ENCODE measurements around the gene ANXA4.
A peak's percentile ranks its signal among the peaks of the same experiment; 100 is the strongest.
"Not testable (repeated sequence)": the region's sequence is repeated elsewhere in the genome, so short reads cannot be mapped to it uniquely, and the experiment has no call there.

The ANXA4 gene

DNA sequence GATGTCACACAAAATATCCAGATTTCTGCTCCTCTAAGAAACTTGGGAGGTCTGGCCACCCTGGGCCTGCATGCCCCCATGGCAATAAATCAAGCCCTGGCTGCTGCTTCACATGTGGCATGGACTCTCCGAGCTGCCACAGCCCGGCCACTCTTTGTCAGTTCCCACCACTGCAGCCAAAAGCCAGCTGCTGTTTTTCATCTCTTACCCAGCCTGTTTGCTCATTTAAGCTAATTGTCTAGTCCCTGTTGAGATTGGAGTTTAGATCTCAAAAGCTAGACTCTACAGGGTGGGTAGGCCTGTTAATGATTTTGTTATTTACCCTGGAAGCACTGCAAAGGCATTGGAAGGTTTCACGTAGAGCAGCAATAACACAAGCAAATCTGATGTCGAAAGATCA, 20.9 kb upstream of the ANXA4 start:
- DNase-seq (ENCODE audit: low spot score), result no peak

DNA sequence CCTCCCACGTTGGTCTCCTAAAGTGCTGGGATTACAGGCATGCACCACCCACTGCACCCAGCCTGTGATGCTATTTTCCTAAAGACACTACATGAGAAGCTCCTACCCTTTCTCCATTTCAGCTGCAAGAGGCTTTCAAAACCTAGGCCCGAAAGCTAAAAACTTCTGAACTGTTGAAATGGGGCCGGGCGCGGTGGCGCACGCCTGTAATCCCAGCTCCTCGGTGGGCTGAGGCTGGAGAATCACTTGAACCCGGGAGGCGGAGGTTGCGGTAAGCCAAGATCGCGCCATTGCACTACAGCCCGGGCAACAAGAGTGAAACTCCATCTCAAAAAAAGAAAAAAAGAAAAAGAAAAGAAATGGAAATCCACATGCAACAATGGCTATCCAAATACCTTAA, 18.1 kb upstream of the ANXA4 start:
- no peak for DNase-seq (ENCODE audit: low spot score)

DNA sequence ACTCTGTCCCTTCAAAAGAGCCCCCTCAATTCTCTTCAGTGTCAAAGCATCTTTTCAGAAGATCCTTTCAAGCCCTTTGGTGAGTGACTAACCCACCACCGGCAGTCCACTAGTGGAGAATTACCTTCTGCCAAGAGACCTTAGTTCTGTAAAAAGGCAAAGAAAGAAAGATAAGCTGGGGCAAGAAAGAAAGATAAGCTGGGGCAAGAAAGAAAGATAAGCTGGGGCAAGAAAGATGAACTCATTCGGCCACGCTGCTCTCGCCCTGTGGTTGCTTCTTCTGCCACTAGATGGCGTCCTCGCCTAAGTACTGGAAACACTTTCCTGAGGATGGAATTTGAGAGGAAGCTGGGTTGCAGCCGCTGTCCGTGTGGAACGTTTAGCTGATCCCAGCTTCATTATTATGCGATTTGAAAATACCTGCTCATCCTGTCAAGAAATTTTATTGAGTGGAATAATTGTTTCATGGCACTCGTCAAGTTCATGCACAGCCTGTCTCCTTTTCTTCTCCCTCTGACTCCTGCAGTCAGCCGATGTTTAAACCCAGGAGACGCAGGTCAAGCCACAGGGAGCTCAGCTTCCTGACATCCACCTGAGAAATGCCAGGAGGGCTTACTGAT, 17.3 kb upstream of the ANXA4 start:
- peak; percentile 81 for DNase-seq (ENCODE audit: low spot score)

DNA sequence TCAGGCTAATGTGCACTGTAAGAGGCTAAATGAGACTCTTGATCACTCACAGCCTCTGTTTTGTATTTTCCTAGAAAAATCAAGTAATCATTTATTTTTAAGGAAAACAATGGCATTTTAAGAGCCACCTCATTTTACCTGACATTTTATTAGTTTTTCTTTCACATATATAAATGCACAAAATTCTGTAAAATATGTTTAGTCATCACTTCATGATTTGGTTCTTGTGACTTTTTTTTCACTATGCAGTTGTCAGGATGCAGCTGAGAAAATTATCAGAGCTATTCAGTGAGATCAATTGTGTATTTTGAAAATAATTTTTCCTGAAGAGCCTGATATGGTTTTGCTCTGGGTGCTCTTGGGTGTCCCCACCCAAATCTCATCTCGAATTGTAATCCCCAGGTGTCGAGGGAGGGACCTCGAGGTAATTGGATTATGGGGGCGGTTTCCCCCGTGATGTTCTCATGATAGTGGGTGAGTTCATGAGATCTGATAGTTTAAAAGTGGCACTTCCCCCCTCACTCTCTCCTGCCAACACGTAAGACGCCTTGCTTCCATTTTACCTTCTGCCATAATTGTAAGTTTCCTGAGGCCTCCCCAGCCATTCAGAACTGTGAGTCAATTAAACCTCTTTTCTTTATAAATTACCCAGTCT, 16.1 kb upstream of the ANXA4 start:
- DNase-seq (ENCODE audit: low spot score), result no peak

DNA sequence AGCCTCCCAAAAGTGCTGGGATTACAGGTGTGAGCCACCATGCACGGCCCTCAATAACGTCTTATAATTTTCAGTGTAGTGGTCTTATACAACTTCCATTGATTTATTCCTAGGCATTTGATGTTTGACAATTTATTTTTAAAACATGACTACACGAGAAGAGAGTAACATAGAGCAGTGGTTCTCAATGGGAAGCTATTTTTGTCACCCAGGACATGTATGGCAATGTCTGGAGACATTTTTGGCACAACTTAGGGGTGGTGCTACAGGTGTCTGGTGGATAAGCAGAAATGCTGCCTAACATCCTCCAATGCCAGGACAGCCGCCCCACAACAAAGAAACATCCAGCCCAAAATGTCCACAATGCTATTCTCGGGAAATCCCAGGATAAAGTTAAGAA, 12.7 kb upstream of the ANXA4 start:
- DNase-seq (ENCODE audit: low spot score), result no peak

DNA sequence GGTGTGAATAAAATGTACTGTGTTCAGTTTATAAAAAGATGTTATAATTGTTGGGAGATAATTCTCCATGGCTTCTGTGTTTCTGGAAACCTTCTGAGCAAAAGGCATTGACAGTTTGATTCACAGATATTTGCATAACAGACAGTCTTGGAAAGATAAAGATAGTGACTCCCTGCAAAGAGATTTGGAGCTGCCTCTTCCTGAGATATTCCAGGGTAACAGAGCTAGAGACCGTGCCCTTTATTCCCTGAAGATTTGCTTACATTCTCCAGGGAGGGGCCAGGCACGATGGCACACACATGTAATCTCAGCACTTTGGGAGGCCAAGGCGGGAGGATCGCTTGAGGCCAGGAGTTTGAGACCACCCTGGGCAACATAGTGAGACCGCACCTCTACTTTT, 12.2 kb upstream of the ANXA4 start:
- no peak for DNase-seq (ENCODE audit: low spot score)

DNA sequence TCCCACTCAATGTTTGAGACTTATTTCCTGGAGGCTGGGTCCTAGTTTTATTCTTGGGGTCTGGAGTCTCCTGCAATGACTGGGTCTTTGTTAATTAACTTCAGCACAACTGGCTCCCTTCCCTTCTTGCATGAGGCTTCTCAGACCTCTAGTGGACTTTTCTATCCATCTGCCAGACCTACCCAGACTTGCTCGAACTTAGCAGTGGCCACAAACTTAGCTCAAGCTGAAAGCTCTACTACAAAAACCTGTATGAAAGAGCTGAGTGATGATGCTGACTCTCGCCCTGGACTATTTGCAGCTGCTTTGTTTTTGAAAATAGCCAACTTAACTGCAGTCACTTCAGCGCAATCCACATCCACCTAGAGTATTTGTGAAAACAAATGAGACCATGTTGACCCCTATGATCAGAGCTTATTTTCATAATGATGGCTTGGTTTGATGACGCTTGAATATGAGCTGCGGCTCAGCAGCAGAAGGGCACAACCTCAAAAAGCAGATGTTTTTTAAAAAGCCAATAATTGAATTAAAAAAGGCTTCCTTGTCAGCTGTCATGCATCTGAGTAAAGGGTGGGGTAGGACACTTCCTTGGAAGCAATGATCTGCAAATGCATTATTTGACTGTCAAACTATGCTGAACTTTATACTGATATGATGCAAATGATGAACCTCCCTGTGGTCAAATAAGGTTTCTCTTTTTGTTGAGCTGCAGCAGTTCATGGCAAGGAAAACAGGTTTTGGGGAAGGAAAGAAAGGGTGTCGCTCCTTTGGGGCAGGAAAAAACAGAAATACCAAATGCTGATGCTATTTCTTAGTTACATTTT, 10.6 kb upstream of the ANXA4 start:
- no peak for DNase-seq (ENCODE audit: low spot score)

DNA sequence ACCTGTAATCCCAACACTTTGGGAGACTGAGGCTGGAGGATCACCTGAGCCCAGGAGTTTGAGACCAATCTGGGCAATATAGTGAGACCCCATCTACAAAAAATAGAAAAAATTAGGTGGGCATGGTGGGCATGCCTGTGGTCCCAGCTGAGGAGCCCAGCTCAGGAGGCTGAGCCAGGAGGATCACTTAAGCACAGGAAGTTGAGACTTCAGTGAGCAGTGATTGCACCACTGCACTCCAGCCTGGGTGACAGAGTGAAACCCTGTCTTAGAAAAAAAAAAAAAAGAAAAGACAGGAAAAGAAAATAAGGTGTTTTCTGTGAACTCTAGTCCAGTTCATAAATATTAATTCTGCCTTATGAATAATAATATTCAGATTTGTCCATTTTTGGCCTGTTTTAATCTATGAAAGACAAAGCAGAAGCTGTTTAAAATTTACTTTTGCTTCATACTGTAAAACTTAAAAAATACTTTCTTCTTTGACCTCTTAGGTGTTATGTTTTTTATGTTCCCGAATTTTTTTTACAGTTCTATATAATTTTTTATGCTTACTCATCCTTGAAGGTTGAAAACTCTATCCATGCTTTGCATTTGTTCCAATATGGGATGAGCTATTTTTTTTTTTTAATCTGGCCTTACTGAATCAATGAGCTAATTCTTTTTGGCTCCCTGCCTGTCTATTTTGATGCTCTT, 8.4 kb upstream of the ANXA4 start:
- DNase-seq (ENCODE audit: low spot score), result no peak

DNA sequence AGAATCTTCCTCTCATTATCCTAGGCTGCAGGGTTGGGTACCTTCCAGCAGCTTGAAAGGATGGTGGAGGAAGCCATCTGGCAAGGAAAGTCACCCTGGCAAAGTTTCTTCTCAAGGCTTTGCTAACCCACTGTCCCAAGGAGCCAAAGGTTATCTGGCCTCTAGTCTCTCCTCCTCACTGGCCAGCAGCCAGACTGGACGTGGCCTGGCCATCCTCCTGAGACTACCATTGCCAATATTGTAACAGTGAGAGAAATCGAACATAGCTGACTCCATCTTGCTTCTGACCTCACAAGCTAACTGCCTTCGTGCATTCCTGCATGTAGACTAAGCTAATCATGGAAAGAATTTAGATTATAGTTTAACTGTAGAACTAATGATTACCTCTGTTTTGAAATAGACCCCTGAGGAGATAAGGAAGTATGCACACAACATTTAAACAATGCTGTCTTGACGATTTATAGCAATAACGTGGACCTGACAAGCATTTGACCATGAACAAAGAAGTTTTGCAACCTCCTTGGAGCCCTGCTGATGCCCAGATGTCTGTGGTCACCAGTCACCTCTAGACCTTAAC, 7.8 kb upstream of the ANXA4 start:
- DNase-seq (ENCODE audit: low spot score), result no peak

DNA sequence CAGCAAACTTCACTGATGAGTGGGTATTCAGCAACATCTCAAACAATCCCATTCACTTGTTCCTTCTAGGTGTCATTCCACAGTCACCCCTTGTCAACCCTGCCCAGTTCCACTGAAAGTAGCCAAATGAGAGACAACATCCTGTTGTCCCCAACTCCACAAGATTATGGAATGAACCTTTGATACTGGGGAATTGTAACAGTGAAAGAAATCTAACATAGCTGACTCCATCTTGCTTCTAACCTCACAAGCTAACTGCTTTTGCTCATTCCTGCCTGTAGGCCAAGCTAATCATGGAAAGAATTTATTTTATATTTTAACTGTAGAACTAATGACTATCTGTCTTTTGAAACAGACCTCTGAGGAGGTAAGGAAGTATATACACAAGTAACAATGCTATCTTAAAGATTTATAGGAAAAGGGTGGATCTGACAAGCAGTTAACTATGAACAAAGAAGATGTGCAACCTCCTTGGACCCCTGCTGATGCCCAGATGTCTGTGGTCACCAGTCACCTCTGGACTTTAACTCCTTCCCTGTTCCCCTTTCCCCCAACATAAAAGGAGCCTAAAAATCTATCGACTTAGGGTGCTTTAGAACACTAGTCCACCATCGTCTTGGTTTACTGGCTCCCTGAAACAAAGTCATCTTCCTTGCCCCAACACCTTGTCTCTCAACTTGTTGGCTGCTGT, 6.9 kb upstream of the ANXA4 start:
- no peak for DNase-seq (ENCODE audit: low spot score)

DNA sequence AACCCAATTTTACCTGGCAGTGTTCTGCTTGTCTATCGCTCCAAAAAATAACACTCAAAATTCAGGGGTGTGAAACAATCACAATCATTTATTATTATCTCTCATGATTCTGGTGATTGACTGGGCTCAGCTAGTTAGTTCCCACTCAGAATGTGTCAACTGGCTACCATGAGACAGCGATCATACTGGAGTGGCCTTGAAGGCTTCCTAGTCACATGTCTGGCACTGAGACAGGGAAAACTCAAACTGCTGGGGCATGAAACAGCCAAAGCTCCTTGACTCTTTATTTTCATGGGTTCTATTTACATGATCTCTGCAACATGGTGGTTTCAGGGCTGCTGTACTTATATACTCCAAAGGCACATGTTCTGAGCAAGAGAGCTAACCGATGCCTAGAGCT, 6.2 kb upstream of the ANXA4 start:
- no peak for DNase-seq (ENCODE audit: low spot score)

DNA sequence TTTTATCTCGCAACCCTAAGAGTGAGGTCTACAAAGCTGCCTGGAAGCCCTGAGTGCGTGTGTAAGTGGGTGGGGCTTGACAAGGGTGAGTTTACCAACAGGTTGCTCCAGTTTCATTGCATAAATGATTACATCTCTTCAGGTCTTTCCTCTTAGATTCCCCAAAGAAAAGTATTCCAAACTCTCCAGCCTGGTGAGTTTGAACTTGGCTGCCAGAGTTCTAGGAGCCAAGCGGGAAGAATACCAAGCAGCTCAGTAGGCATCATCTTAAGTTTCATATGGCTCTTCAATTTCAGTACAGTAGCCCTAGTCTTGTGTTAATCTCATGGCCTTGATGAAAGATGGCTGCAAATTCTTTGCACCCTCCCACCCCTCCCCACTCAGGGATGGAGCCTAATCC, 3.8 kb upstream of the ANXA4 start:
- DNase-seq (ENCODE audit: low spot score), result not testable (repeated sequence)

DNA sequence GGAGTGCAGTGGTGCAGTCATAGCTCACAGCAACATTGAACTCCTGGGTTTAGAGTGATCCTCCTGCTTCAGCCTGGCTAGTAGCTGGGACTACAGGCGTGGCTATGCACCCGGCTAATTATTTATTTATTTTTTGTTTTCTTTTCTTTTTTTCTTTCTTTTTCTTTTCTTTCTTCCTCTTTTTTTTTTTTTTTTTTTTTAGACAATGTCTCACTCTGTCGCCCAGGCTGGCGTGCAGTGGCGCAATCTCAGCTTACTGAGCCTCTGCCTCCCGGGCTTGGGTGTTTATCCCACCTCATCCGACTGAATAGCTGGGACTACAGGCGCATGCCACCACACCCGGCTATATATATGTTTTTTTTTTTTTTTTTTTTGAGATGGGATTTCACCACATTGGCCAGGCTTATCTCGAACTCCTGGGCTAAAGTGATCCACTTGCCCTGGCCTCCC, 1.4 kb upstream of the ANXA4 start:
- no peak for DNase-seq (ENCODE audit: low spot score)

DNA sequence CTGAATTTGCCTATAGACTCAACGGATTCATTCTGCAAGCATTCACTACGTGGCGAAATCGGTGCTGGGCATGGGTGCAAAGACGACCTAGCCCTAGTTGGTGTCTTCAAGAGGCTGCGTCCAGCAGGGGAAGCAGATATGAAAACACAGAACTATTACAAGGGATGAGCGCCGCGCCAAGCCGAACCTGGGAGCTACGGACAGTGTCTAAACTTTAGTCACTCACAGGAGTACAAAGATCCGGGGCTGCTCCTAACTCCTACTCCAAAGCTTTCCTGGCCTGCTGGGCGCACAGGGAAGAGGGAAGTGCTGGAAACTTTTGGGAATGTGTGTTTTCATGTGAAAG, 732 bp upstream of the ANXA4 start:
- no peak for DNase-seq (ENCODE audit: low spot score)

DNA sequence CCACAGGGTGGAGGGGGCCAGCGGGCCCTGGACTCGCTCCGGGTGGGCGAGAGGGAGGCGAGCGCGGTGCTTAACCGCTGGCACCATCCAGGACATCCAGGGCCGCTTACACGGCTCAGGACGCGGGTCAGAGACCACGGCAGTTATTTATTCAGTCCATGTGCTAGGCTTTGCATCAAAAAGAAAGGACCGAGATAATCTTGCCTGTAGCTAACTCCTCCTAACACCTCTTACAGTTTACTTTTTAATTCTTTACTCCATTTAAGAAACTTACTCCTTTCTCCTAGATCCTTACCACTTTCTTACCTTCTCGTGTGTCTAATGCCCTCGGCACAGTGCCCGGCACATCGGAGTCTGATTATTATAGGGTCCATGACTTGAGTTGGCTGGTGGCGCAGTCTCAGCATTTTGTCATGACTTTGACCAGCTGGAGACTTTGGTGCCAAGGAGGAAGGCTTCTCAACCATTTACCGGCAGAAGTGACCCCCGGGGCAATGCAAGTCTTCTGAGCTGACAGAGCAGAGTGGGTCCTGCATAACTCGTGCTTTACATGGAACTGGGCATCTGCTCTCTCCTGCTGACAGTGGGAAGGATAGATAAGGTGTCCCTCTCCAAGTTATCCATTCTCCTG, 503 bp downstream of the ANXA4 start:
- no peak for DNase-seq (ENCODE audit: low spot score)

DNA sequence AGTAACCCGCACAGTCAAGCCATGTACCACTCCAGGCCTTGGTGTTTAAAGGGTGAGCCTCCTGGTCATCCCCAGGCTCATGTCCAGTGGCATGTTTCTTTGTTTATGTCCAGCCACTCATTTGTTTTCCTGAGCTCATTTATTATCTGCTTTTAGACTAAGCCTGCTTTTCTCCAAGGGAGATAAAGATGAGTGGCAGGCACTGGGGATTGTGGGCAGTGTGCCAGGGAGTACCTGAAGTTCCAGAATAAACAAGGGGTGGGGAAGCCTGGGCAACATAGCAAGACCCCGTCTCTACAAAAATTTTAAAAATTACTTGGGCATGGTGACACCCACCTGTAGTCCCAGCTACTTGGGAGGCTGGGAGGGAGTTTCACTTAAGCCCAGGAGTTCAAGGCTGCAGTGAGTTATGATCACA, 1.9 kb downstream of the ANXA4 start:
- no peak for DNase-seq (ENCODE audit: low spot score)

DNA sequence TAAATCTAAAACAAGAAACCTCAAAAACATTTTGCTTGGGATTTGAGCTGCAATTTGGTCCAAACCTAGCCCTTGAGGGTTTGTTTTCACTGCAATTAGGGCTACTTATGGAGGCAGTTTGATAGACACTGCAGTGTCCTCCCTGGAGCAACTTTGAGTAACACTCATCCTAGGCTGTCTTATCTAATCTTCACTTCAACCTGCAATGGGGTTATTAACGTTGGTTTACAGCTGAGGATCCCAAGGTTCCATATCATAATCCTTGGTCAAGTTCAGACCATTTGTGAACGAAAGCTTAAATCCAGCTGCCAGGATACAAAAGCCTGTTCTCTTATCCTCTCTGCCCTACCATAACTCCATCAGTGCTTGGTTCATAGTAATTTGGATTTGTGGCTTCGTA, 2.5 kb downstream of the ANXA4 start:
- DNase-seq (ENCODE audit: low spot score), result no peak

DNA sequence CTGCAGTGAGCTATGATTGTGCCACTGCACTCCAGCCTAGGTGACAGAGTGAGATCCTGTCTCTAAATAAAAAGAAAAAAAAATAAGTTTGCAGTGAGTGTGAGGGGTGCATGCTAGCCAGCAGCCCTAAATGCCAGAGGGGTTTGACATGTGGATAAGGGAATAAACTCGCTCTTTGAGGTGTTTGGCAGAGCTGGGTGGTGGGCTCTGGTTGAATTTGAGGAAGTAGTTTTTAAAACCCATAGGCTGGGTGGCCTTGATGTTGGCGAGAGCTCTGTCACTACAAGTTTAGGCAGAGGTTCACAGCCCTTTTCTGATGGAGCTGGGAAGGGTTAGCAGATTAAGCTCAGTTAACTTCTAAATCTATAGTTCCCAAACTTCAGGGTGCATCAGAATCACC, 3.1 kb downstream of the ANXA4 start:
- no peak for DNase-seq (ENCODE audit: low spot score)

DNA sequence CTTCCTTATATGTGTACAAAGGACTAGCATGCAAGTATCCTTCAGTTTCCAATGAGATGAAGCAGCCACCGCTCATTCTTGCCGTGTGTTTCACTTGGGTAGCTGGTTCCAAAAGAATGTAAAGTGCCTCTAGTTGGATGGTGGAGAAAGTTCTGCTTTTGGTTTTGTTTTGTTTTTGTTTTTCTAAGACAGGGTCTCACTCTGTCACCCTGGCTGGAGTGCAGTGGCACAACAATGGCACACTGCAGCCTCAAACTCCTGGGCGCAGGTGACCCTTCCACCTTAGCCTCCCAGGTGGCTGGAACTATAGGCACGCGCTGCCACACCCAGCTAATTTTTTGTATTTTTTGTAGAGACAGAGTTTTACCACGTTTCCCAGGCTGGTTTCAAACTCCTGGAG, 8.3 kb downstream of the ANXA4 start:
- DNase-seq (ENCODE audit: low spot score), result no peak

DNA sequence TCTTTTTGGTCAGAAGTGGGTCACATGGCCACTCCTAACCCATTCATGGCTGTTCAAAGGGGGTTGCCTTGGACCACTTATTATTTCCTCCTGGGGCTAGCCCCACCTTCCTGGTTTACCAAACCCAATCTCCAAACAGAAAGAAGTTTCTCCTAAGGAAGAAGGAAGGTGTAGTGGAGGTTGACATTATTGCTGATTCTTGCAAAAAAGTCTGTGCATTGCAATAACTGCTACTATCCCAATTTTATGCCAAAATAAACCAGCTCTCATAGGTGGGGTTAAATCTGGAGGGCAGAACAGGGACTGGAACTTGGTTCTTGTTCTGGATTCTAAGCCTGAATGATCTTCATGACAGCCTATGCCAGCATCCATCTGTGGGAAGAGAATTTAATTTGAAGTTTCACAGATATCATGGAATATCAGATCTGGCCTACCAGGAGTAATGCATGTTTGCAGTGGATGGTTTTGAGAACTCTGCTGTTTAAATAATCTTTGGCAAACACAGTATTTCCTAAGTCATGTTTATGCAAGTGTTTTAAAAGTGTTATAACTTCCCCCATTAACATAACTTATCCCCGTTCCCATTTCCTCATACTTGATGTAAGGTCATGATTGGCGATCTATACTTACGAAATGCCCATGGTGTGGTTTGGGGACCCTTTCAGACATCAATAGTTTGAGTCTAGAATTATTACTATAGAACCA, 11.9 kb downstream of the ANXA4 start:
- no peak for DNase-seq (ENCODE audit: low spot score)

DNA sequence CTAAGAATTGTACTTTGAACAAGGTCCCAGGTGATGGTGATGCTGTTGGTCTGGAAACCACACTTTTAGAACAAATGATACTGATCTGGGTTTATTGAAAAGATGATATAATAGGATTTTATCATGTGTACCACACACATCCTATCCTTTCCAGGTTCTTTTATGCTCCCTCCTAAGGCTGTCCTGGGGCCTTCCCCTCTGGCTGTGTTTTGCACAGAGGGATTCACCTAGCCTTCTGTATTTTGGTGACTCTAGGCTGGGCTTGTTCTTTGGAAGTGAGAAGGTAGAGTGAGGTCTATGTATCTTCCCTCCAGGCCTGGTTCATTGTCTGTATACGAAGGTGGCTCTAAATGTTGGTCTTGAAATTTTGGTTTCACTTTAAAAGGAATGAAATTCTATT, 12.7 kb downstream of the ANXA4 start:
- no peak for DNase-seq (ENCODE audit: low spot score)

All from globus pallidus (tissue), 1 donor.